ENCODE results near the gene KRTAP3-3. TPM values are rescaled to one million over a fixed set of nuclear protein-coding genes. Genes with fewer than 3 reads are reported as not detected.

Gene KRTAP3-3
- total RNA-seq, 1 experiment from 2014 or later: not detected

- no peaks in the 10 kb centered on the region for H4K20me1 ChIP-seq (ENCODE audit: control insufficient read depth, insufficient read depth, insufficient read length)
- no peak overlapping the region for H3K4ac ChIP-seq (ENCODE audit: low read depth, low read length)
- peaks cover 9% of the 10 kb centered on the region; the same call in 1 of the 2 replicates for H3K4me1 ChIP-seq (ENCODE audit: insufficient read depth, low read length)
- H3K9ac ChIP-seq (ENCODE audit: extremely low read depth, insufficient read length, low read length): no peak overlapping the region
- no peak overlapping the region for H2AK5ac ChIP-seq (ENCODE audit: insufficient read length, low read length)
- peaks cover 27 to 32% of the 10 kb centered on the region in 2 experiments for H3K4me1 Mint-ChIP-seq
- no peak overlapping the region for H4K5ac ChIP-seq (ENCODE audit: insufficient read length, low read depth, low read length)
- no peak overlapping the region for H3K56ac ChIP-seq (ENCODE audit: insufficient read length, low read depth, low read length)
- H3K4me2 ChIP-seq (ENCODE audit: insufficient read depth, insufficient read length, low read length): no peak overlapping the region
- H3K18ac ChIP-seq (ENCODE audit: insufficient read length, low read depth, low read length): no peak overlapping the region
- no peak overlapping the region for H2BK20ac ChIP-seq (ENCODE audit: low read depth, low read length, poor library complexity, severe bottlenecking)
- no peaks in the 10 kb centered on the region for H3K36me3 Mint-ChIP-seq (ENCODE audit: insufficient read depth in 1 of 3, low read depth in 3 of 3)
- no peaks in the 10 kb centered on the region for H3K27me3 ChIP-seq (ENCODE audit: insufficient read depth, low read length)
- H3K79me1 ChIP-seq (ENCODE audit: insufficient read depth, low read depth, low read length, poor library complexity, severe bottlenecking): no peaks in the 10 kb centered on the region
- no peak overlapping the region for H3K14ac ChIP-seq (ENCODE audit: insufficient read depth, low read length)
- H4K8ac ChIP-seq (replicated peaks; ENCODE audit: insufficient read length, low read depth, low read length): no peak overlapping the region
- H3K27ac ChIP-seq (ENCODE audit: insufficient read length, low read depth, low read length): no peak overlapping the region
- H3K79me2 ChIP-seq (ENCODE audit: insufficient read depth, low read length): no peaks in the 10 kb centered on the region
- no peaks in the 10 kb centered on the region for H3K9me3 ChIP-seq (ENCODE audit: control insufficient read depth, low read depth, low read length)
- H2BK12ac ChIP-seq (ENCODE audit: insufficient read length, low read depth, low read length): no peak overlapping the region
- TF ChIP-seq CTCF (conservative IDR thresholded peaks at IDR 0.05): no peak
- no CpG with 5 or more reads among the region's 8 CpGs for WGBS (ENCODE audit: extremely low coverage, insufficient read length, low lambda C conversion rate)
- H4K91ac ChIP-seq (ENCODE audit: insufficient read length, low read depth, low read length): no peak overlapping the region
- H3K27ac Mint-ChIP-seq: no peak overlapping the region; a peak in 1 of 7 replicates
- H3K4me3 Mint-ChIP-seq: no peak overlapping the region
- no peak overlapping the region for H2BK15ac ChIP-seq (ENCODE audit: low read depth, low read length)
- H2AFZ ChIP-seq (ENCODE audit: low read length): no peak overlapping the region
- no peaks in the 10 kb centered on the region for H3K9me3 Mint-ChIP-seq
- H3K23me2 ChIP-seq (ENCODE audit: insufficient read length, low read depth, low read length, poor library complexity, severe bottlenecking): no peaks in the 10 kb centered on the region
- H3K23ac ChIP-seq (ENCODE audit: insufficient read length, low read depth, low read length): no peak overlapping the region
- DNase-seq: no peak
- H2BK120ac ChIP-seq (ENCODE audit: low read depth, low read length, poor library complexity, severe bottlenecking): no peak overlapping the region
- no peaks in the 10 kb centered on the region; the same call in 1 of the 2 replicates for H3K27me3 Mint-ChIP-seq (ENCODE audit: low read depth)
- H3T11ph ChIP-seq (ENCODE audit: low read length): no peak overlapping the region
- no peak overlapping the region for H2BK5ac ChIP-seq (ENCODE audit: insufficient read length, low read length)
Observed at GRCh38 chr17:40956401-40957254, 37.3 kb downstream of the KRTAP3-3 start.

Data from H9 (cell line).